HepG2 (cell line): ENCODE data around the gene SETD2. TPM values are rescaled to one million over a fixed set of nuclear protein-coding genes. Genes with fewer than 3 reads are reported as not detected.

Experiments
- ATAC-seq: fragments of 200-7000 bp; cut with Tn5 transposase; 3 replicates; pipeline ENCODE4 v1.9.1; 2020; ENCODE audit warnings: mild to moderate bottlenecking, moderate library complexity
- BruUV-seq: library from RNA; stranded (reverse); fragments of 400-500 nt; replicated peaks from 2 replicates; lab custom pipeline; 2021; lab: Mats Ljungman, UMichigan
- CTCF ChIA-PET: fragments of 300-600 bp; formaldehyde crosslinking; extraction: SDS; loops from one replicate; lab custom pipeline; 2021; ENCODE audit warnings: low total read pairs, inconsistent platforms, low intra/inter-chr PET ratio; lab: Yijun Ruan, JAX
- POLR2A ChIA-PET: fragments of 350-600 bp; sonication (Branson Sonifier 250); formaldehyde crosslinking; loops from one replicate; lab custom pipeline; 2020; ENCODE audit warnings: antibody characterized with exemption, inconsistent platforms; lab: Yijun Ruan, JAX
- DNase-seq: peaks from one replicate; pipeline ENCODE4 v3.0.0-alpha.2; 2015; ENCODE audit warnings: low spot score
- FAIRE-seq: peaks from 3 replicates; lab custom pipeline; 2011; peaks lifted over from hg19 to GRCh38; lab: Jason Lieb, UNC
- H2AFZ ChIP-seq: one replicate; pipeline ENCODE4 v1.6.1; 2011; ENCODE audit warnings: low read length, inconsistent platforms
- H3K27ac ChIP-seq: fragments of 300-600 bp; 3 replicates; pipeline ENCODE4 v1.8.0; 2011; ENCODE audit warnings: mixed run types, mild to moderate bottlenecking, mixed read lengths, low read length, inconsistent platforms; ENCODE audit not compliant: insufficient read depth; ENCODE audit errors: extremely low read length
- H3K27me3 ChIP-seq, 2 experiments: fragments of 200-600 bp in 1 of 2; 2 replicates in 1 of 2; 3 replicates in 1 of 2; pipeline versions ENCODE4 v1.6.0 to v1.8.0; 2011; ENCODE audit warnings: low read length in 2 of 2, mild to moderate bottlenecking in 2 of 2, moderate library complexity in 2 of 2, inconsistent platforms in 1 of 2; ENCODE audit not compliant: insufficient read depth in 2 of 2, control insufficient read depth in 1 of 2
- H3K36me3 ChIP-seq, 2 experiments: fragments of 200-600 bp in 1 of 2; replicated peaks in 1 of 2; 2 replicates in 1 of 2; 3 replicates in 1 of 2; pipeline versions ENCODE4 v1.5.1 to v1.8.0; 2011; ENCODE audit warnings: low read length in 2 of 2, inconsistent platforms in 1 of 2; ENCODE audit not compliant: insufficient read depth in 2 of 2, control insufficient read depth in 1 of 2
- H3K4me1 ChIP-seq: 2 replicates; pipeline ENCODE4 v1.5.1; 2012; ENCODE audit warnings: low read length, inconsistent platforms; ENCODE audit not compliant: insufficient read depth
- H3K4me2 ChIP-seq: 2 replicates; pipeline ENCODE4 v1.6.0; 2011; ENCODE audit warnings: low read depth, low read length, inconsistent platforms
- H3K4me3 ChIP-seq, 3 experiments: fragments of 200-600 bp in 1 of 3; sonication (generic), shearing (Covaris generic) in 1 of 3; replicated peaks in 1 of 3; 2 replicates each; pipeline ENCODE4 v1.5.1; 2011 to 2016; ENCODE audit warnings: low read length in 3 of 3, inconsistent platforms in 2 of 3, low read depth in 2 of 3, mild to moderate bottlenecking in 2 of 3, control low read depth in 1 of 3, mixed read lengths in 1 of 3; ENCODE audit not compliant: insufficient read depth in 1 of 3
- H3K79me2 ChIP-seq: one replicate; pipeline ENCODE4 v1.6.1; 2011; ENCODE audit warnings: low read length, inconsistent platforms; ENCODE audit not compliant: insufficient read depth
- H3K9ac ChIP-seq: 2 replicates; pipeline ENCODE4 v1.6.0; 2011; ENCODE audit warnings: mild to moderate bottlenecking, low read depth, low read length, inconsistent platforms; ENCODE audit not compliant: insufficient read depth
- H3K9me3 ChIP-seq: 2 replicates; pipeline ENCODE4 v1.5.1; 2012; ENCODE audit warnings: mild to moderate bottlenecking, low read length
- H4K20me1 ChIP-seq: 2 replicates; pipeline ENCODE4 v1.6.0; 2011; ENCODE audit warnings: inconsistent platforms, mild to moderate bottlenecking, low read length, moderate library complexity; ENCODE audit not compliant: insufficient read depth
- FOXA1 ChIP-seq, 2 experiments: fragments of 450-650 bp in 1 of 2; sonication (generic) in 1 of 2; formaldehyde crosslinking in 1 of 2; IDR thresholded peaks; 2 replicates each; pipeline versions ENCODE4 v1.4.0 to v1.6.1; 2016 to 2020; ENCODE audit warnings: missing genetic modification reagents in 1 of 2
- JUNB ChIP-seq: sonication (generic); formaldehyde crosslinking; IDR thresholded peaks from 2 replicates; pipeline ENCODE4 v1.8.0; 2022; ENCODE audit warnings: missing genetic modification reagents, mild to moderate bottlenecking, borderline replicate concordance
- NFE2 ChIP-seq: sonication (generic); formaldehyde crosslinking; IDR thresholded peaks from 2 replicates; pipeline ENCODE4 v1.4.0; 2020; ENCODE audit warnings: missing genetic modification reagents
- NFE2L1 ChIP-seq: sonication (generic); formaldehyde crosslinking; IDR thresholded peaks from 2 replicates; pipeline ENCODE4 v1.4.0; 2020; ENCODE audit warnings: missing genetic modification reagents, mild to moderate bottlenecking, borderline replicate concordance
- RORA ChIP-seq: sonication (generic); formaldehyde crosslinking; IDR thresholded peaks from 2 replicates; pipeline ENCODE4 v1.5.0; 2020; ENCODE audit warnings: mild to moderate bottlenecking, missing genetic modification reagents, moderate library complexity
- SIX1 ChIP-seq: sonication (generic); formaldehyde crosslinking; IDR thresholded peaks from 2 replicates; pipeline ENCODE4 v1.4.0; 2020; ENCODE audit warnings: missing genetic modification reagents, borderline replicate concordance
- SSRP1 ChIP-seq: IDR thresholded peaks from 2 replicates; pipeline ENCODE4 v1.6.1; 2016; ENCODE audit warnings: control low read depth
- SYNCRIP ChIP-seq: fragments of 200-400 bp; formaldehyde crosslinking; IDR thresholded peaks from 2 replicates; pipeline ENCODE4 v1.6.1; 2018; ENCODE audit warnings: mild to moderate bottlenecking, low read depth, low read length; ENCODE audit not compliant: insufficient read depth
- TBP ChIP-seq: sonication (generic); formaldehyde crosslinking; IDR thresholded peaks from 2 replicates; pipeline ENCODE4 v1.5.0; 2020; ENCODE audit warnings: missing genetic modification reagents
- U2AF2 ChIP-seq: fragments of 200-400 bp; formaldehyde crosslinking; IDR thresholded peaks from 2 replicates; pipeline ENCODE4 v1.6.1; 2017; ENCODE audit warnings: low read depth, mild to moderate bottlenecking, low read length
- ZKSCAN1 ChIP-seq: fragments of 150-350 bp; IDR thresholded peaks from 2 replicates; pipeline ENCODE4 v1.6.1; 2014; ENCODE audit warnings: low read length
- ZNF333 ChIP-seq: sonication (generic); formaldehyde crosslinking; IDR thresholded peaks from 2 replicates; pipeline ENCODE4 v1.4.0; 2020; ENCODE audit warnings: mild to moderate bottlenecking, missing genetic modification reagents, borderline replicate concordance
- ZZZ3 ChIP-seq: sonication (generic); formaldehyde crosslinking; IDR thresholded peaks from 2 replicates; pipeline ENCODE4 v1.4.0; 2020; ENCODE audit warnings: missing genetic modification reagents, mild to moderate bottlenecking, borderline replicate concordance
- WGBS: methylation state at CpG from one replicate; pipeline ENCODE4 v1.1.6; 2017; ENCODE audit warnings: low lambda C conversion rate; 5-methylcytosine and 5-hydroxymethylcytosine counted together
- in situ Hi-C: cut with HindIII; loops from 2 replicates; pipeline ENCODE4 v1.10.0; 2017; ENCODE audit warnings: low pct_unique_long_range_greater_than_20kb; ENCODE audit not compliant: extremely low pct_ligation_motif_present
- intact Hi-C: fragments of 100-400 bp; cut with micrococcal nuclease; formaldehyde crosslinking; loops from one replicate; pipeline ENCODE4 v1.10.0; 2022; ENCODE audit not compliant: unreplicated experiment
- polyA plus RNA-seq, 8 experiments: library from polyadenylated mRNA; depleted of rRNA in 3 of 8; stranded (reverse) in 7 of 8; unstranded in 1 of 8; fragments of >200 nt; fragmentation: Illumina TruSeq in 4 of 8; extraction: Trizol in 4 of 8; gene quantifications; 2 replicates each; pipeline versions ENCODE4 v1.2.1 to v1.2.3, GENCODE V29; 2011 to 2016; ENCODE audit warnings: low read depth in 4 of 8, missing spikeins in 1 of 8, mixed read lengths in 1 of 8; ENCODE audit not compliant: insufficient read depth in 1 of 8
- total RNA-seq, 5 experiments: library from RNA; depleted of rRNA; stranded (reverse); fragments of >200 nt; fragmentation: Illumina TruSeq; extraction: Trizol; gene quantifications; 2 replicates each; pipeline ENCODE4 v1.2.3, GENCODE V29; 2016; ENCODE audit warnings: low read depth in 1 of 5
- TF ChIP-seq, protein P1 (sequence below): sonication (generic); formaldehyde crosslinking; IDR thresholded peaks from 2 replicates; pipeline ENCODE4 v1.8.0; 2022; ENCODE audit warnings: mild to moderate bottlenecking, missing genetic modification reagents, borderline replicate concordance
- TF ChIP-seq, protein P2 (sequence below): IDR thresholded peaks from 2 replicates; pipeline ENCODE4 v1.6.1; 2016; ENCODE audit warnings: missing biosample characterization, missing genetic modification reagents, low read depth

SETD2 gene
- total and polyA plus RNA-seq, 2 of the 13 experiments (the other 11 are each of a cell fraction or from before 2014, with no cell fraction given) = 14.2 to 24.2 TPM

DNA sequence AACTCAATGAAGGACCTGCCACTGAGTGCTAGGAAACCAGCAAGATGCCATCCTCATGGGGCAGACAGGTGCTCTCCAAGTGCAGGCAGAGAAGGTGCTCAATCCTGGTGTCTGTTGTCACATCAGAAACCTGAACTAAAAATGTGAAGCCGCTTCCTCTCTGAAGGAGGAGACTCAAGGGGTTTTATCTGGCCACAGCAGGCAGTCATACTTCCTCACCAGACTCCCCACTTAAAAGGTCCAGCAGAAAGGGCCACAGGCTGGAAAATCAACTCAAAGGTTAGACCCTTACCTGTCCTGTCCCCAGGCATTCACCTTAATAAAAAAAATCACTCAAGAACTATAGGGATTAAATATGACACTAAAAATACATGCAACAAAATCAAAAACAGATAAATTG lies 192.2 kb downstream of the SETD2 start:
- H3K9ac ChIP-seq = no peak overlapping the region
- H3K36me3 ChIP-seq = peaks cover 1 to 19% of the 10 kb centered on the region in 2 experiments; a peak in 4 of 5 replicates
- peak overlapping the region; percentile 74 for H3K27ac ChIP-seq
- H3K4me1 ChIP-seq = peaks cover 79% of the 10 kb centered on the region
- FAIRE-seq (no peak), DNase-seq (no peak), ATAC-seq (no peak)
- ChIA-PET POLR2A (no interaction called here), CTCF (no interaction called here)
- H3K9me3 ChIP-seq = no peaks in the 10 kb centered on the region
- peaks cover 65% of the 10 kb centered on the region for H4K20me1 ChIP-seq
- intact Hi-C loops = loop anchor here (2.0 to 10.0 kb wide), 2 partner anchors 47 to 65 kb away; no protein-coding TSS in a partner anchor
- in situ Hi-C loops = no loop called here
- no peak overlapping the region for H2AFZ ChIP-seq
- 100% methylated on average over 1 of the region's 1 CpG for WGBS
- H3K4me3 ChIP-seq = no peak overlapping the region
- peaks cover 91% of the 10 kb centered on the region for H3K79me2 ChIP-seq
- TF ChIP-seq JUNB (CRISPR knock-in tag) (no peak), SSRP1 (CRISPR knock-in tag) (no peak), ZNF333 (CRISPR knock-in tag) (no peak), TBP (CRISPR knock-in tag) (no peak), ZKSCAN1 (no peak), ZZZ3 (no peak), FOXA1 (IDR thresholded peaks at IDR 0.05) (no peak), FOXA1 (CRISPR knock-in tag; IDR thresholded peaks at IDR 0.05) (no peak), NFE2 (CRISPR knock-in tag) (no peak), U2AF2 (no peak), SIX1 (CRISPR knock-in tag) (no peak), NFE2L1 (CRISPR knock-in tag) (no peak), RORA (CRISPR knock-in tag) (no peak), SYNCRIP (no peak)
- TF ChIP-seq, protein P1, sequence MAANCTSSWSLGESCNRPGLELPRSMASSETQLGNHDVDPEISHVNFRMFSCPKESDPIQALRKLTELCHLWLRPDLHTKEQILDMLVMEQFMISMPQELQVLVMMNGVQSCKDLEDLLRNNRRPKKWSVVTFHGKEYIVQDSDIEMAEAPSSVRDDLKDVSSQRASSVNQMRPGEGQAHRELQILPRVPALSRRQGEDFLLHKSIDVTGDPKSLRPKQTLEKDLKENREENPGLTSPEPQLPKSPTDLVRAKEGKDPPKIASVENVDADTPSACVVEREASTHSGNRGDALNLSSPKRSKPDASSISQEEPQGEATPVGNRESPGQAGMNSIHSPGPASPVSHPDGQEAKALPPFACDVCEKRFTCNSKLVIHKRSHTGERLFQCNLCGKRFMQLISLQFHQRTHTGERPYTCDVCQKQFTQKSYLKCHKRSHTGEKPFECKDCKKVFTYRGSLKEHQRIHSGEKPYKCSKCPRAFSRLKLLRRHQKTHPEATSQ = no peak
- TF ChIP-seq, protein P2, sequence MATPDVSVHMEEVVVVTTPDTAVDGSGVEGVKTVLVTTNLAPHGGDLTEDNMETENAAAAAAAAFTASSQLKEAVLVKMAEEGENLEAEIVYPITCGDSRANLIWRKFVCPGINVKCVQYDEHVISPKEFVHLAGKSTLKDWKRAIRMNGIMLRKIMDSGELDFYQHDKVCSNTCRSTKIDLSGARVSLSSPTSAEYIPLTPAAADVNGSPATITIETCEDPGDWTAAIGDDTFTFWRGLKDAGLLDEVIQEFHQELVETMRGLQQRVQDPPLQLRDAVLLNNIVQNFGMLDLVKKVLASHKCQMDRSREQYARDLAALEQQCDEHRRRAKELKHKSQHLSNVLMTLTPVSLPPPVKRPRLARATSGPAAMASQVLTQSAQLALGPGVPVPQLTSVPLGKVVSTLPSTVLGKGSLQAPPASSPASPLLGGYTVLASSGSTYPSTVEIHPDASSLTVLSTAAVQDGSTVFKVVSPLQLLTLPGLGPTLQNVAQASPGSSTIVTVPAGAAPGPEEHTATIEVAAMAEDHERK (CRISPR knock-in tag) = no peak
- peak overlapping the region; percentile 73; the same call in 1 of the 2 replicates for H3K4me2 ChIP-seq
- no peaks in the 10 kb centered on the region; a peak in 1 of 5 replicates for H3K27me3 ChIP-seq
- no TSS peak for BruUV-seq
